ENCODE results near the gene NIPA2. TPM values are rescaled to one million over a fixed set of nuclear protein-coding genes. Genes with fewer than 3 reads are reported as not detected.

The NIPA2 gene
- total RNA-seq, 2 experiments from 2014 or later: 39.5 to 48.5 TPM

GRCh38 chr15:22902981-22903380 lies 64.5 kb downstream of the NIPA2 start:
- Mint-ChIP-seq H3K4me1 (no peaks in the 10 kb centered on the region), H3K4me3 (no peak overlapping the region), H3K27me3 (no peaks in the 10 kb centered on the region), H3K36me3 (ENCODE audit: low read depth) (peaks cover 2% of the 10 kb centered on the region), H3K9me3 (no peaks in the 10 kb centered on the region), H3K27ac (no peak overlapping the region)
- ChIA-PET CTCF (no interaction called here), POLR2A (interaction anchor here (0.6 kb wide), 1 partner anchor 47 kb away, joined by 3 read pairs; no protein-coding TSS in a partner anchor)
- DNase-seq: no peak

- H3K4me3 Mint-ChIP-seq: no peak overlapping the region
- ChIA-PET POLR2A (no interaction called here), CTCF (no interaction called here)
- H3K9me3 Mint-ChIP-seq: no peaks in the 10 kb centered on the region
- H3K36me3 Mint-ChIP-seq (ENCODE audit: low read depth): peaks cover 5% of the 10 kb centered on the region
- H3K27ac Mint-ChIP-seq: no peak overlapping the region
- H3K27me3 Mint-ChIP-seq: no peaks in the 10 kb centered on the region
- no peaks in the 10 kb centered on the region for H3K4me1 Mint-ChIP-seq
- DNase-seq: no peak
These were observed 65.0 kb downstream of the NIPA2 start for GRCh38 chr15:22903427-22903826.

GRCh38 chr15:22903961-22904534 lies 65.6 kb downstream of the NIPA2 start:
- POLR2A ChIA-PET: no interaction called here
- Mint-ChIP-seq H3K36me3 (ENCODE audit: low read depth) (peaks cover 8% of the 10 kb centered on the region), H3K9me3 (no peaks in the 10 kb centered on the region), H3K4me1 (no peaks in the 10 kb centered on the region), H3K27ac (no peak overlapping the region), H3K4me3 (no peak overlapping the region), H3K27me3 (no peaks in the 10 kb centered on the region)
- no peak for DNase-seq
- CTCF ChIA-PET: no interaction called here

- Mint-ChIP-seq H3K9me3 (no peaks in the 10 kb centered on the region), H3K4me1 (no peaks in the 10 kb centered on the region), H3K4me3 (no peak overlapping the region), H3K27ac (no peak overlapping the region), H3K36me3 (ENCODE audit: low read depth) (peaks cover 8% of the 10 kb centered on the region), H3K27me3 (no peaks in the 10 kb centered on the region)
- CTCF ChIA-PET: no interaction called here
- DNase-seq: no peak
- POLR2A ChIA-PET: no interaction called here
These were observed 66.3 kb downstream of the NIPA2 start for GRCh38 chr15:22904736-22905135.

- Mint-ChIP-seq H3K36me3 (ENCODE audit: low read depth) (peaks cover 11% of the 10 kb centered on the region), H3K27ac (no peak overlapping the region), H3K9me3 (no peaks in the 10 kb centered on the region), H3K4me1 (no peaks in the 10 kb centered on the region), H3K27me3 (no peaks in the 10 kb centered on the region), H3K4me3 (no peak overlapping the region)
- ChIA-PET POLR2A (no interaction called here), CTCF (no interaction called here)
- DNase-seq: no peak
These were observed 68.9 kb downstream of the NIPA2 start for GRCh38 chr15:22907161-22907950.

- no peak overlapping the region for H3K27ac Mint-ChIP-seq
- no peaks in the 10 kb centered on the region for H3K4me1 Mint-ChIP-seq
- no peak overlapping the region for H3K4me3 Mint-ChIP-seq
- CTCF ChIA-PET: interaction anchor here (0.7 kb wide), 1 partner anchor 15 kb away, joined by 3 read pairs; no protein-coding TSS in a partner anchor
- H3K27me3 Mint-ChIP-seq: no peaks in the 10 kb centered on the region
- H3K9me3 Mint-ChIP-seq: no peaks in the 10 kb centered on the region
- POLR2A ChIA-PET: no interaction called here
- DNase-seq: no peak
- H3K36me3 Mint-ChIP-seq (ENCODE audit: low read depth): peaks cover 11% of the 10 kb centered on the region
These were observed 70.4 kb downstream of the NIPA2 start for GRCh38 chr15:22908830-22909229.

GRCh38 chr15:22911306-22911705 lies 72.8 kb downstream of the NIPA2 start:
- H3K27me3 Mint-ChIP-seq: no peaks in the 10 kb centered on the region
- CTCF ChIA-PET: no interaction called here
- no peaks in the 10 kb centered on the region for H3K9me3 Mint-ChIP-seq
- H3K4me3 Mint-ChIP-seq: no peak overlapping the region
- no peaks in the 10 kb centered on the region for H3K4me1 Mint-ChIP-seq
- no peak for DNase-seq
- H3K36me3 Mint-ChIP-seq (ENCODE audit: low read depth): peaks cover 11% of the 10 kb centered on the region
- POLR2A ChIA-PET: no interaction called here
- no peak overlapping the region for H3K27ac Mint-ChIP-seq

- H3K36me3 Mint-ChIP-seq (ENCODE audit: low read depth): peaks cover 11% of the 10 kb centered on the region
- no peak overlapping the region for H3K27ac Mint-ChIP-seq
- no peaks in the 10 kb centered on the region for H3K27me3 Mint-ChIP-seq
- POLR2A ChIA-PET: no interaction called here
- H3K4me3 Mint-ChIP-seq: no peak overlapping the region
- DNase-seq: no peak
- no peaks in the 10 kb centered on the region for H3K9me3 Mint-ChIP-seq
- H3K4me1 Mint-ChIP-seq: no peaks in the 10 kb centered on the region
- CTCF ChIA-PET: no interaction called here
These were observed 73.8 kb downstream of the NIPA2 start for GRCh38 chr15:22912256-22912655.

- POLR2A ChIA-PET: interaction anchor here (0.7 kb wide), 1 partner anchor 40 kb away, joined by 6 read pairs; no protein-coding TSS in a partner anchor
These were observed 75.3 kb downstream of the NIPA2 start for GRCh38 chr15:22913646-22914380.

GRCh38 chr15:22915866-22916515 lies 77.5 kb downstream of the NIPA2 start:
- Mint-ChIP-seq H3K27me3 (no peaks in the 10 kb centered on the region), H3K4me1 (no peaks in the 10 kb centered on the region), H3K36me3 (ENCODE audit: low read depth) (no peaks in the 10 kb centered on the region), H3K27ac (no peak overlapping the region), H3K9me3 (no peaks in the 10 kb centered on the region), H3K4me3 (no peak overlapping the region)
- ChIA-PET POLR2A (no interaction called here), CTCF (interaction anchor here (1.0 kb wide), 1 partner anchor 63 kb away, joined by 4 read pairs; no protein-coding TSS in a partner anchor)
- no peak for DNase-seq

More at GRCh38 chr15:22913646-22914380, 75.3 kb downstream of the NIPA2 start:
- Mint-ChIP-seq H3K9me3 (no peaks in the 10 kb centered on the region), H3K27me3 (no peaks in the 10 kb centered on the region), H3K36me3 (ENCODE audit: low read depth) (peaks cover 5% of the 10 kb centered on the region), H3K27ac (no peak overlapping the region), H3K4me1 (no peaks in the 10 kb centered on the region), H3K4me3 (no peak overlapping the region)
- CTCF ChIA-PET: interaction anchor here (0.6 kb wide), 1 partner anchor 83 kb away, joined by 4 read pairs; no protein-coding TSS in a partner anchor
- no peak for DNase-seq

GRCh38 chr15:22916606-22917350 lies 78.3 kb downstream of the NIPA2 start:
- Mint-ChIP-seq H3K4me1 (no peaks in the 10 kb centered on the region), H3K4me3 (no peak overlapping the region), H3K36me3 (ENCODE audit: low read depth) (no peaks in the 10 kb centered on the region), H3K9me3 (no peaks in the 10 kb centered on the region), H3K27ac (no peak overlapping the region), H3K27me3 (no peaks in the 10 kb centered on the region)
- ChIA-PET POLR2A (no interaction called here), CTCF (interaction anchor here (1.0 kb wide), 1 partner anchor 64 kb away, joined by 4 read pairs; no protein-coding TSS in a partner anchor)
- no peak for DNase-seq

- POLR2A ChIA-PET: no interaction called here
- no peak for DNase-seq
- H3K9me3 Mint-ChIP-seq: no peaks in the 10 kb centered on the region
- no peaks in the 10 kb centered on the region for H3K36me3 Mint-ChIP-seq (ENCODE audit: low read depth)
- CTCF ChIA-PET: no interaction called here
- no peak overlapping the region for H3K4me3 Mint-ChIP-seq
- no peaks in the 10 kb centered on the region for H3K27me3 Mint-ChIP-seq
- no peaks in the 10 kb centered on the region for H3K4me1 Mint-ChIP-seq
- H3K27ac Mint-ChIP-seq: no peak overlapping the region
These were observed 79.1 kb downstream of the NIPA2 start for GRCh38 chr15:22917556-22917955.
